Measurements from ENCODE around the gene MICU1.

DNA sequence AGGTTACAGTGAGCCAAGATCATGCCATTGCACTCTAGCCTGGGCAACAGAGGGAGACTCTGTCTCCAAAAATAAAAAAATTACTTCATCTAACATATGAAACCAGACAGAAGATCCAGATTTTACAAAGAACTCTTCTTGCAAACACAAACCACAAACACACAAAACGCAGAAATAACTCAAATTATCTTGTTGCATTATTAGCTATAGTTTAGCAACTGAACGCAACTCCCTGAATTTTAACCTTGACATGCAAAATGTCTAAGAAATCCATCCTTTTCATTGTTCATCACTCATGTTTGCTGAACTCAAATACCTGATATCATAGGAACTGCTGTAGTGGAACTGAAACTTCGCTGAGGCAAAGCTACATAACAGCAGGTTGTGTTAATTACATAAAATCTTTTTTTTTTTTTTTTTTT is 64.1 kb downstream of the MICU1 start:
- TF ChIP-seq POLR2AphosphoS5 (IDR thresholded peaks at IDR 0.05; ENCODE audit: low read depth, low read length) (no peak), TAF1 (IDR thresholded peaks at IDR 0.05; ENCODE audit: borderline replicate concordance, low read depth, low read length) (no peak)
